ENCODE data around the gene MAPK10. TPM values are rescaled to one million over a fixed set of nuclear protein-coding genes. Genes with fewer than 3 reads are reported as not detected.

The MAPK10 gene
- polyA plus RNA-seq, 2 of the 4 experiments (the other 2 are of a cell fraction): 1.4 to 3.4 TPM

DNA sequence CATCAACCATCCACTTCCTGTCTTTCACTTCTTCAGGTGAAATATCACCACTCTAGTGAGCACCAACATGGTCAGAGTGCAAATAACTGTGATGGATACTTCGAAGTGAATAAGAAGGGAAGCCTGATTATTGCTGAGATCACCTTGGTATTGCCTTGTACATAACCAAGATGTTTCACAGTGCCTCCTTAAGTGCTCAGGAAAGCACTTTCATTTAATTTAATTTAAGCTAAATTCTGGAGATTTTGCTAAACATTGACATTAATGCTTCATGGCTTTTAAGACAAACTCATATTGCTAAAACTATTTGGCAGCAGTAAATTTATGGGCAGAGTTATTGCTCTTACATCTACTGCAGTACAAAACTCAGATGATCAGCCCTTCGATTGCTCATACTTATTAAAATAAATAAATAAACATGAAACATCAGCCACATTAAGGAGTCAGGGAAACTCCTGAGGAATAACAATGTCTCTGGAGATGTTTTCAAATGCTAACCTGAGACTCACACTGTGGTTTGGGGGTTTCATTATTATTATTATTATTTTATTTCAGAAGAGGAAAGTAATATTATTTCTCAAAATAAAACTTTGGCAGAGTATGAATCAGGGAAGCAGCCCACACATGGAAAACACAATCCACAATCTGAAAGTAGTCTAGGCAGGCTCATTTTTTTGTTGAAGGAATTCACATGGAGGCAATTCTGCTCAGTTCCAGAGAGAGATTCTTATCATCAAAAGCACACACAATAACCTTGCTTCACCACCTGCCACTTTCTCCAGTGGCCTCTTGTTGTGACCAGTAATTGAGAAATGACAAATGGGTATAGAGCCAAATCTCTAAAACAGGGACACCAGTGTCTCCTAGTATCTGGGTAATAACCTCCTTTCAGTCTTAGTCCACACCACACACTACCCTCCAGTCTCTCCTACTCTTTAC lies 344.2 kb downstream of the MAPK10 start (continued):
- TF ChIP-seq ZC3H11A (IDR thresholded peaks at IDR 0.05): no peak

DNA sequence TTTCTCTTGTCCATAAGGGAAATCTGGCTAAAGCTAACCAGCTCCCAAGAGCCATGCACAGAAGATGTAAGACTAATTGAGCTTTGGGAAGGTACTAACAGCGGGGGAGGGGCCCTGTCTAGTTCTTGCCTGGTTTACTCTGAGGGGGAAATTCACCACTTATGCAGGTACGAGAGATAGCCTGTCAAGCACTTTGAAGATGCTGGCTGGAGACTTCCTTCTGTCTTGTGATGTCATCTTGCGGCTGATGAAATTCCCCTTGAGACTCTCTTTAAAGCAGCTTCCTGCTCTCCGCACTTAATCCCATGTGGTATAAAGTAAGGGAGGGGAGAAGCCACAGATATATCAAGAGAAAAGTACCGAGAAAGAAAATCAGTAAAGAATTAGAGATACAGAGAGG lies 345.3 kb downstream of the MAPK10 start:
- Histone ChIP-seq H3K9me3 (no peaks in the 10 kb centered on the region), H3K4me2 (no peak overlapping the region), H3K4me1 (peaks cover 9% of the 10 kb centered on the region; the same call in 1 of the 3 replicates), H3K4me3 (no peak overlapping the region), H3K27ac (no peak overlapping the region)
- no peak for ATAC-seq
- no peak for FAIRE-seq
- ChIA-PET CTCF (interaction anchor here (0.6 to 0.7 kb wide), 2 partner anchors 12 to 881 kb away, joined by 3 to 4 read pairs; no protein-coding TSS in a partner anchor), POLR2A (no interaction called here)
- 81% methylated on average over 5 of the region's 5 CpGs for WGBS (ENCODE audit: missing lambda C conversion rate)
- TF ChIP-seq NR3C1 (IDR thresholded peaks at IDR 0.05) (no peak), HMGXB4 (CRISPR knock-in tag; IDR thresholded peaks at IDR 0.05; ENCODE audit: borderline replicate concordance) (no peak), NFE2L2 (conservative IDR thresholded peaks at IDR 0.05; ENCODE audit: low read length) (no peak), HDAC2 (IDR thresholded peaks at IDR 0.05) (no peak)
- DNase-seq (ENCODE audit: low read depth in 1 of 2, low spot score in 1 of 2): no peak

GRCh38 chr4:86013621-86014020 lies 346.2 kb downstream of the MAPK10 start:
- no peak overlapping the region for H3K27ac ChIP-seq
- H3K4me2 ChIP-seq: no peak overlapping the region
- no peak for DNase-seq (ENCODE audit: low read depth in 1 of 2, low spot score in 1 of 2)
- TF ChIP-seq CBX2 (IDR thresholded peaks at IDR 0.05; ENCODE audit: borderline replicate concordance, low read depth): no peak
- no peak for TF ChIP-seq FOSL2 (IDR thresholded peaks at IDR 0.05)
- TF ChIP-seq FOSL2 (CRISPR knock-in tag; IDR thresholded peaks at IDR 0.05): no peak
- no peak for TF ChIP-seq HDAC2 (IDR thresholded peaks at IDR 0.05)
- no peak for TF ChIP-seq CEBPB (IDR thresholded peaks at IDR 0.05)
- TF ChIP-seq TFCP2L1 (CRISPR knock-in tag; IDR thresholded peaks at IDR 0.05): no peak
- no peak for TF ChIP-seq POLR2AphosphoS2 (conservative IDR thresholded peaks at IDR 0.05; ENCODE audit: low read length)
- no peak for TF ChIP-seq KDM5A (IDR thresholded peaks at IDR 0.05)
- no peak for TF ChIP-seq MYC (IDR thresholded peaks at IDR 0.05; ENCODE audit: borderline replicate concordance, low read length)
- no peak for TF ChIP-seq MAZ (IDR thresholded peaks at IDR 0.05; ENCODE audit: borderline replicate concordance, low read depth, low read length)
- TF ChIP-seq KDM1A (IDR thresholded peaks at IDR 0.05; ENCODE audit: low read depth): no peak
- no peak for TF ChIP-seq HOXB13 (CRISPR knock-in tag; IDR thresholded peaks at IDR 0.05; ENCODE audit: low read depth)
- no peak for TF ChIP-seq HOXA7 (CRISPR knock-in tag; IDR thresholded peaks at IDR 0.05)
- no peak for TF ChIP-seq NFE2L2 (conservative IDR thresholded peaks at IDR 0.05; ENCODE audit: low read length)
- no peak for TF ChIP-seq NPAS2 (CRISPR knock-in tag; IDR thresholded peaks at IDR 0.05; ENCODE audit: borderline replicate concordance)
- no peak for TF ChIP-seq RARB (CRISPR knock-in tag; IDR thresholded peaks at IDR 0.05)
- TF ChIP-seq FOSB (CRISPR knock-in tag; IDR thresholded peaks at IDR 0.05): no peak
- TF ChIP-seq CBX8 (IDR thresholded peaks at IDR 0.05): no peak
- no peak for TF ChIP-seq ZNF302 (CRISPR knock-in tag; IDR thresholded peaks at IDR 0.05)
- peaks cover 9% of the 10 kb centered on the region; the same call in 1 of the 3 replicates for H3K4me1 ChIP-seq
- no peak for ATAC-seq
- 67% methylated on average over 4 of the region's 4 CpGs for WGBS (ENCODE audit: missing lambda C conversion rate)
- no peak overlapping the region for H3K4me3 ChIP-seq
- CTCF ChIA-PET: no interaction called here
- H3K9me3 ChIP-seq: no peaks in the 10 kb centered on the region
- FAIRE-seq: no peak
- POLR2A ChIA-PET: interaction anchor here (0.7 kb wide), 1 partner anchor 253 kb away, joined by 3 read pairs; no protein-coding TSS in a partner anchor
